Measurements from ENCODE around the gene WIF1.

DNA sequence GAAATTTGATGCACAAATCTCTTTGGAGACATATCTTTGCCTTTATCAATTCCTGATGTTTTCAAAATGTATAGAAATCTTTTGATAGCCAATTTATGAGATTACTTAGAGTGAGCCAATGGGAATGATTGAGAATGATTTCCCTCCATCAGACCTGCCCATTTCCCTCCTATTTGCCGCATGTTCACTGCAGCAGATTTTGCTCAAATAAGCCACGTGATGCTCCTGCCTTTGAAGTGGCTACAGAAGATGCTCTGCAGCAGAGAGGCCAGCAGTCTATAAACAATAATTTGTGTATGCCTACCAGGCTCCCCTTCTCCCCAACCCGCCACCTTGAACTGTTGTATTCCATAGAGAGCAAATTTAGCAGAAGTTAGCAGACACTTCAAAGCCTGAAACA is 21.9 kb downstream of the WIF1 start:
- no peak for TF ChIP-seq POLR2A (IDR thresholded peaks at IDR 0.05)
- TF ChIP-seq, protein P1, sequence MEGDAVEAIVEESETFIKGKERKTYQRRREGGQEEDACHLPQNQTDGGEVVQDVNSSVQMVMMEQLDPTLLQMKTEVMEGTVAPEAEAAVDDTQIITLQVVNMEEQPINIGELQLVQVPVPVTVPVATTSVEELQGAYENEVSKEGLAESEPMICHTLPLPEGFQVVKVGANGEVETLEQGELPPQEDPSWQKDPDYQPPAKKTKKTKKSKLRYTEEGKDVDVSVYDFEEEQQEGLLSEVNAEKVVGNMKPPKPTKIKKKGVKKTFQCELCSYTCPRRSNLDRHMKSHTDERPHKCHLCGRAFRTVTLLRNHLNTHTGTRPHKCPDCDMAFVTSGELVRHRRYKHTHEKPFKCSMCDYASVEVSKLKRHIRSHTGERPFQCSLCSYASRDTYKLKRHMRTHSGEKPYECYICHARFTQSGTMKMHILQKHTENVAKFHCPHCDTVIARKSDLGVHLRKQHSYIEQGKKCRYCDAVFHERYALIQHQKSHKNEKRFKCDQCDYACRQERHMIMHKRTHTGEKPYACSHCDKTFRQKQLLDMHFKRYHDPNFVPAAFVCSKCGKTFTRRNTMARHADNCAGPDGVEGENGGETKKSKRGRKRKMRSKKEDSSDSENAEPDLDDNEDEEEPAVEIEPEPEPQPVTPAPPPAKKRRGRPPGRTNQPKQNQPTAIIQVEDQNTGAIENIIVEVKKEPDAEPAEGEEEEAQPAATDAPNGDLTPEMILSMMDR (IDR thresholded peaks at IDR 0.05) = no peak

All from uterus (tissue), 2 donors.